ENCODE results near the gene SHISA9. TPM values are rescaled to one million over a fixed set of nuclear protein-coding genes. Genes with fewer than 3 reads are reported as not detected.

The SHISA9 gene
- total and polyA plus RNA-seq, 2 experiments from 2014 or later, result 0.83 to 1.3 TPM

GRCh38 chr16:13103831-13104530, 202.6 kb downstream of the SHISA9 start:
- 94% methylated on average over 6 of the region's 6 CpGs for WGBS (ENCODE audit: low lambda C conversion rate, missing lambda C conversion rate)
- Histone ChIP-seq H3K4me3 (no peak overlapping the region), H2AFZ (no peak overlapping the region), H3K9me2 (replicated peaks; ENCODE audit: insufficient read depth) (no peaks in the 10 kb centered on the region), H3K4me1 (ENCODE audit: insufficient read depth) (no peaks in the 10 kb centered on the region), H3K27me3 (no peaks in the 10 kb centered on the region), H3K36me3 (replicated peaks; ENCODE audit: insufficient read depth, low read depth) (no peaks in the 10 kb centered on the region), H3K4me2 (no peak overlapping the region), H4K20me1 (ENCODE audit: insufficient read depth, poor library complexity, severe bottlenecking) (no peaks in the 10 kb centered on the region), H3K9me3 (ENCODE audit: low read depth) (no peaks in the 10 kb centered on the region), H3K79me2 (no peaks in the 10 kb centered on the region), H3K27ac (no peak overlapping the region)
- TF ChIP-seq EZH2phosphoT487 (IDR thresholded peaks at IDR 0.05; ENCODE audit: low read depth, severe bottlenecking, unreplicated experiment) (no peak), CTCF (IDR thresholded peaks at IDR 0.05; ENCODE audit: poor library complexity) (no peak), EZH2 (IDR thresholded peaks at IDR 0.05; ENCODE audit: borderline replicate concordance) (no peak)
- no peak for DNase-seq (ENCODE audit: low spot score)

- Histone ChIP-seq H4K20me1 (ENCODE audit: insufficient read depth, poor library complexity, severe bottlenecking) (no peaks in the 10 kb centered on the region), H3K4me1 (ENCODE audit: insufficient read depth) (no peaks in the 10 kb centered on the region), H2AFZ (no peak overlapping the region), H3K27me3 (no peaks in the 10 kb centered on the region), H3K27ac (no peak overlapping the region), H3K79me2 (no peaks in the 10 kb centered on the region), H3K9me3 (ENCODE audit: low read depth) (no peaks in the 10 kb centered on the region), H3K4me3 (no peak overlapping the region), H3K4me2 (no peak overlapping the region), H3K9me2 (replicated peaks; ENCODE audit: insufficient read depth) (no peaks in the 10 kb centered on the region), H3K36me3 (replicated peaks; ENCODE audit: insufficient read depth, low read depth) (no peaks in the 10 kb centered on the region)
- no peak for DNase-seq (ENCODE audit: low spot score)
- no peak for TF ChIP-seq EZH2phosphoT487 (IDR thresholded peaks at IDR 0.05; ENCODE audit: low read depth, severe bottlenecking, unreplicated experiment)
- no peak for TF ChIP-seq EZH2 (IDR thresholded peaks at IDR 0.05; ENCODE audit: borderline replicate concordance)
- TF ChIP-seq CTCF (IDR thresholded peaks at IDR 0.05; ENCODE audit: poor library complexity), result no peak
- 87% methylated on average over 5 of the region's 5 CpGs for WGBS (ENCODE audit: low lambda C conversion rate, missing lambda C conversion rate)
These were observed 203.4 kb downstream of the SHISA9 start for GRCh38 chr16:13104772-13105171.

GRCh38 chr16:13105427-13105826, 204.0 kb downstream of the SHISA9 start:
- no peak overlapping the region for H3K27ac ChIP-seq
- no peaks in the 10 kb centered on the region for H3K9me2 ChIP-seq (replicated peaks; ENCODE audit: insufficient read depth)
- H3K9me3 ChIP-seq (ENCODE audit: low read depth), result no peaks in the 10 kb centered on the region
- H4K20me1 ChIP-seq (ENCODE audit: insufficient read depth, poor library complexity, severe bottlenecking), result no peaks in the 10 kb centered on the region
- no peak for DNase-seq (ENCODE audit: low spot score)
- no peak for TF ChIP-seq EZH2 (IDR thresholded peaks at IDR 0.05; ENCODE audit: borderline replicate concordance)
- TF ChIP-seq CTCF (IDR thresholded peaks at IDR 0.05; ENCODE audit: poor library complexity), result no peak
- no peak for TF ChIP-seq EZH2phosphoT487 (IDR thresholded peaks at IDR 0.05; ENCODE audit: low read depth, severe bottlenecking, unreplicated experiment)
- H3K4me3 ChIP-seq, result no peak overlapping the region
- H3K79me2 ChIP-seq, result no peaks in the 10 kb centered on the region
- 95% methylated on average over 5 of the region's 5 CpGs for WGBS (ENCODE audit: low lambda C conversion rate, missing lambda C conversion rate)
- H3K27me3 ChIP-seq, result no peaks in the 10 kb centered on the region
- H3K4me2 ChIP-seq, result no peak overlapping the region
- no peak overlapping the region for H2AFZ ChIP-seq
- no peaks in the 10 kb centered on the region for H3K4me1 ChIP-seq (ENCODE audit: insufficient read depth)
- H3K36me3 ChIP-seq (replicated peaks; ENCODE audit: insufficient read depth, low read depth), result no peaks in the 10 kb centered on the region

Measured in hepatocyte (in vitro differentiated cells).